HUES6 (cell line): ENCODE data around the gene C9orf85.
"Not testable (repeated sequence)": the region's sequence is repeated elsewhere in the genome, so short reads cannot be mapped to it uniquely, and the experiment has no call there.

ENCODE experiments used
- H3K27ac ChIP-seq: 2 replicates; pipeline ENCODE4 v1.7.0; 2013; ENCODE audit warnings: low read depth, mild to moderate bottlenecking, low read length, inconsistent platforms
- H3K27me3 ChIP-seq: 2 replicates; pipeline ENCODE4 v1.6.1; 2013; ENCODE audit warnings: low read length; ENCODE audit not compliant: control insufficient read depth, insufficient read depth
- H3K36me3 ChIP-seq: 2 replicates; pipeline ENCODE4 v1.6.1; 2013; ENCODE audit warnings: low read length; ENCODE audit not compliant: control insufficient read depth, insufficient read depth
- H3K4me1 ChIP-seq: 2 replicates; pipeline ENCODE4 v1.6.1; 2013; ENCODE audit warnings: low read length; ENCODE audit not compliant: control insufficient read depth, insufficient read depth
- H3K4me3 ChIP-seq: 2 replicates; pipeline ENCODE4 v1.5.1; 2013; ENCODE audit warnings: low read depth, low read length
- H3K9ac ChIP-seq: one replicate; pipeline ENCODE4 v1.6.1; 2013; ENCODE audit warnings: mild to moderate bottlenecking, low read length
- H3K9me3 ChIP-seq: 2 replicates; pipeline ENCODE4 v1.6.1; 2013; ENCODE audit warnings: low read depth, low read length; ENCODE audit not compliant: control insufficient read depth, insufficient read depth

The C9orf85 gene

DNA sequence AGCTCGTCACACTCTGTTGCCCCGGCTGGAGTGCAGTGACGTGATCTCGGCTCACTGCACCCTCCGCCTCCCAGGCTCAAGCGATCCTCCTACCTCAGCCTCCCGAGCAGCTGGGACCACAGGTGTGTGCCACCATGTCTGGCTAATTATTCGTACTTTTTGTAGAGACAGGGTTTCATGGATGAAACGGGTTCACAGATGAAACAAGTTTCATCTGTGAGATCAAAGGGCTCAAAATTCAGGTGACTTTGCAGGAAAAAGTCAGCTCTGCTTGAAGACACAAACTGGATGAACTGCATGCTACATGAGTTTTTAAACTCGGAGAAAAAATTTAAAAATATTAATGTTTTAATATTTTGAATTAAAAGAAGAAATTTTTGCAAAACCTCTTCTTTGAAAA lies 24.9 kb upstream of the C9orf85 start:
- Histone ChIP-seq H3K27ac (no peak overlapping the region), H3K4me1 (no peaks in the 10 kb centered on the region), H3K27me3 (no peaks in the 10 kb centered on the region), H3K9me3 (peaks cover 21% of the 10 kb centered on the region), H3K4me3 (no peak overlapping the region), H3K36me3 (peaks cover 16% of the 10 kb centered on the region), H3K9ac (no peak overlapping the region)

DNA sequence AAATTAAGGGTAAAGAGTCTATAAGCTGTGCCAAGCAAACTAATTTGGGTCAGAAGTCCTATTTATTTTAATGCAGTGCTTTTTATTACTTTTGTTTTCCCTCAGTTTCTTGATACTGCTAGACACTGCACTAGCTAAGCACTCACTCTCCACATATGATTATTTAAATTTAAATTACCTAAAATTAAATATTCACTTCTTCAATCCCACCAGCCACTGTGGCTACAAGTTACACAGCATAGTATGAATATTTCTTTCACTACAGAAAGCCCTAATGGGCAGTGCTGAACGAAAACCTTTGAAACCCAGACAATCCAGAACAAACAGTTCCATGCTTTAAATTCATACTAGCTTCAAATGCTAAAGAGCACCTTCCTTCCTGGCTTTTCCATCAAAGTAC lies 24.1 kb upstream of the C9orf85 start:
- Histone ChIP-seq H3K27me3 (no peaks in the 10 kb centered on the region), H3K4me3 (no peak overlapping the region), H3K9ac (no peak overlapping the region), H3K27ac (no peak overlapping the region), H3K36me3 (peaks cover 11% of the 10 kb centered on the region; the same call in 1 of the 2 replicates), H3K4me1 (no peaks in the 10 kb centered on the region), H3K9me3 (peaks cover 18% of the 10 kb centered on the region)

DNA sequence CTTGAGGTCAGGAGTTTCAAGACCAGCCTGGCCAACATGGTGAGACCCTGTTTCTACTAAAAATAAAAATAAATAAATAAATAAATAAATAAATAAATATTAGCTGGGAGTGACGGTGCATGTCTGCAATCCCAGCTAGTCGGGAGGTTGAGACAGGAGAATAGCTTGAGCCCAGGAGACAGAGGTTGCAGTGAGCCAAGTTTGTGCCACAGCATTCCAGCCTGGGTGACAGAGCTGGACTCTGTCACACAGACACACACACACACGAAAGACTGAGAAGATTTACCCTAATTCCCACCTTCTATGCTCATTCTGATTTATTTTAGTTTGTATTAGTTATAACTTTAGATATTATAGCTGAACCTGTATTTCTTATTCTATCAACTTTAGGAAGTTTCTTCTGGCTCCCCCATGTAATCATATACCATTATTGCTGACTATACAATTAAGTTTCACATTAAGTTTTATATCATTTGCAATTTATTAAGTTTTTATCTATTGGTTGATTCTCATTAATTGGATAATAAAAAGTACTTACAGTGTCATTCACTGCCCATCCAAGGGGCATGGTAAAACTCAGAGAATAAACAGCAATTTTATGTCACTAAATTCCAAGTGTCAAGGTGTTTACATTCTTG lies 21.3 kb upstream of the C9orf85 start:
- no peak overlapping the region for H3K27ac ChIP-seq
- H3K27me3 ChIP-seq, result no peaks in the 10 kb centered on the region
- H3K4me3 ChIP-seq, result no peak overlapping the region
- no peak overlapping the region for H3K9ac ChIP-seq
- peaks cover 7% of the 10 kb centered on the region; the same call in 1 of the 2 replicates for H3K9me3 ChIP-seq
- H3K36me3 ChIP-seq, result peaks cover 8% of the 10 kb centered on the region; the same call in 1 of the 2 replicates
- H3K4me1 ChIP-seq, result no peaks in the 10 kb centered on the region

DNA sequence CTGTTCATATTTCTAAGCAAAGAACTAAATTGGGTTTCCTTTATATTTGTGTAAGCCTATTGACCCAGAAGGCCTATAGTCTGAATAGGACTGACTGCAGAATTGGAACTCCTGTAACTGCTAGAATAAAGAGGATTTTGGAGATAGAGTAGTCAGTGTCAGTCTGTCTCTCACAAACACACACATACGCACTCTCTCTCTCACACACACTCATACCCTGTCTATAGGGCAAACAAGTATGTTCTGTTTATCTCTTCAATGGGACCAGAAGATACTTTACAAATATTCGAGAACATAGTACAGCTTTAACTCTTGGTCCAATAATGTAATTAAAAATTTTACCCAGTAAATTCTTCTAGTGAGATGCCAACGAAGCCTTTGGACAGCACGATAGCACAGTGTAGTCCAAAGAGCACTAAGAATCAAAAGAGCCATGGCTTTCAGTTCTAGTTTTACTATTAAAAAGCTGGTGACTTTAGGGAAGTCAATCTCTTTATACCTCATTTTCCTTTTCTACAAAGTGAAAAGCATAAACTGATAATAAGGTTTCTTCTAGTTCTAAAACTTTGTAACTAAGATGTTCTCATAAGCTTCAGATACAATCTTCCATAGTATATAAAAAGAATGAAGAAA lies 19.8 kb upstream of the C9orf85 start:
- H3K4me1 ChIP-seq, result 0 out of 2 replicates have a peak, but pooled peaks cover 4% of the 10 kb centered on the region
- H3K27ac ChIP-seq, result 0 out of 2 replicates have a peak overlapping the region, but pooled peaks have one; percentile 18
- H3K4me3 ChIP-seq, result no peak overlapping the region
- no peaks in the 10 kb centered on the region for H3K27me3 ChIP-seq
- H3K36me3 ChIP-seq, result peaks cover 8% of the 10 kb centered on the region; the same call in 1 of the 2 replicates
- no peaks in the 10 kb centered on the region; the same call in 1 of the 2 replicates for H3K9me3 ChIP-seq
- H3K9ac ChIP-seq, result no peak overlapping the region

DNA sequence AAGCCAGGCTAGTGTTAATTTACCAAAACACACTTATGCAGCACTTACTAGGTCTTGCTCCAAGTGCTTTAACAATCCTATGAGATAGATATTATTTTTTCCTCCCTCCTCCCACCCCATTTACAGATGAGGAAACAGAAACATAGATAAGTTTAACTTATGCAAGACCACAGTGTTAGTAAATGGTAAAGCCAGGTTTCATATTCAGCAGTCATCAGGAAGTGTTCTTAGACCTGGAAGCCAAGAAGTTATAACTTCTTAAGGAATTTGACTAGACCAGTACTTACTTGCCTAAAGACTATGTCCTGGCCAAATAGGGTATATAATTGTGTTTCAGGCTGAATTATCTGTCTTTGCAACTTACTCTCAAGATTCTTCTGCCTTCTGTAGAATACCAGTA lies 16.3 kb upstream of the C9orf85 start:
- Histone ChIP-seq H3K36me3 (peaks cover 8% of the 10 kb centered on the region; the same call in 1 of the 2 replicates), H3K27me3 (no peaks in the 10 kb centered on the region), H3K9ac (no peak overlapping the region), H3K4me3 (no peak overlapping the region), H3K4me1 (peaks cover 13% of the 10 kb centered on the region; the same call in 1 of the 2 replicates), H3K27ac (no peak overlapping the region), H3K9me3 (no peaks in the 10 kb centered on the region; the same call in 1 of the 2 replicates)

- H3K4me1 ChIP-seq, result peaks cover 19% of the 10 kb centered on the region; the same call in 1 of the 2 replicates
- no peak overlapping the region; the same call in 1 of the 2 replicates for H3K27ac ChIP-seq
Observed at GRCh38 chr9:71895955-71896354, 15.5 kb upstream of the C9orf85 start.

DNA sequence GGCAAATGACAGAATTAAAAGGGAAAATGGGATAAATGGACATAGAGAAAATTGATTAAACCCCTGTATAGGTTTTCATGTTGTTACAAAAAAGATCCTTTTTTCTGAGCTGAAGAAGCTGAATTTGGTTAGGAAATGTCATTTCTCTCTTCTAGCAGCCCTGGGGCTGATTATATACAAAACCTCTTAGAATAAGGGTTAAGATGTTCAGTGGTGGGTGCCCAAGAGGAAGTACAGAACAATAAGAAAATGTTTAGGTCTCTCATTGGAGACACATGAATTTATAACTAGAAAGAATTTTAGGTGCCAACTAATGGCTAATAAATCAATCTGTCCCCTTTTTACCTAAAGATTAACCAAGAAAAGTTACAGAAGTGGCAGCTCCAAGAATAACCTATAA lies 14.7 kb upstream of the C9orf85 start:
- Histone ChIP-seq H3K27ac (no peak overlapping the region), H3K36me3 (peaks cover 8% of the 10 kb centered on the region; the same call in 1 of the 2 replicates), H3K4me1 (peaks cover 27% of the 10 kb centered on the region), H3K4me3 (no peak overlapping the region), H3K9me3 (no peaks in the 10 kb centered on the region; the same call in 1 of the 2 replicates), H3K27me3 (no peaks in the 10 kb centered on the region), H3K9ac (no peak overlapping the region)

More at GRCh38 chr9:71895955-71896354, 15.5 kb upstream of the C9orf85 start:
- Histone ChIP-seq H3K9ac (no peak overlapping the region), H3K9me3 (no peaks in the 10 kb centered on the region; the same call in 1 of the 2 replicates), H3K27me3 (no peaks in the 10 kb centered on the region), H3K36me3 (peaks cover 8% of the 10 kb centered on the region; the same call in 1 of the 2 replicates), H3K4me3 (no peak overlapping the region)

DNA sequence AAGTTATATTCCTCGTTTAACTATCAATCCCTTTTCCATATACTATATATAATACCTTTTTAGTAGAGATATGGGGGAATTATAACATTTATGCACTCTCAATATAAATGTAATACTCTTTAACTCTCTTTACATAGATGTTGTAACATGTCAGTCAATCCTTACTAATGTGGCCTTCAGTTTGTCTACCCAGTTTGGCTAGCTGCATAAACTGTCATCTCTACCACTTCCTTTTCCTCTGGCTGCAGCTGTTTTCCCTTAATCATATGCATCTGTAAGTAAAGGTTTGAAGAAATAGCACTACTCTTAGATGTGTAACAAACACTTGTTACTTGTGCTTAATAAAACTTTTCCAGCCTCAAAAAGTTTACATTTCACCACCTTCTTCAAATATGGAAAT lies 13.9 kb upstream of the C9orf85 start:
- Histone ChIP-seq H3K4me3 (no peak overlapping the region), H3K27ac (no peak overlapping the region), H3K4me1 (peaks cover 35% of the 10 kb centered on the region), H3K36me3 (peaks cover 8% of the 10 kb centered on the region; the same call in 1 of the 2 replicates), H3K27me3 (no peaks in the 10 kb centered on the region), H3K9me3 (no peaks in the 10 kb centered on the region; the same call in 1 of the 2 replicates), H3K9ac (no peak overlapping the region)

GRCh38 chr9:71898756-71899155 lies 12.7 kb upstream of the C9orf85 start:
- H3K36me3 ChIP-seq, H3K9ac ChIP-seq, H3K9me3 ChIP-seq, H3K27ac ChIP-seq, H3K27me3 ChIP-seq, H3K4me3 ChIP-seq: not testable (repeated sequence)
- peaks cover 44% of the 10 kb centered on the region for H3K4me1 ChIP-seq

GRCh38 chr9:71901695-71902597 lies 9.5 kb upstream of the C9orf85 start:
- Histone ChIP-seq H3K4me3 (0 out of 2 replicates have a peak overlapping the region, but pooled peaks have one; percentile 26), H3K9ac (no peak overlapping the region), H3K27ac (0 out of 2 replicates have a peak overlapping the region, but pooled peaks have one; percentile 40), H3K9me3 (no peaks in the 10 kb centered on the region), H3K4me1 (peaks cover 44% of the 10 kb centered on the region), H3K27me3 (no peaks in the 10 kb centered on the region), H3K36me3 (peaks cover 12% of the 10 kb centered on the region)
